ENCODE measurements around the gene COL6A3.

DNA sequence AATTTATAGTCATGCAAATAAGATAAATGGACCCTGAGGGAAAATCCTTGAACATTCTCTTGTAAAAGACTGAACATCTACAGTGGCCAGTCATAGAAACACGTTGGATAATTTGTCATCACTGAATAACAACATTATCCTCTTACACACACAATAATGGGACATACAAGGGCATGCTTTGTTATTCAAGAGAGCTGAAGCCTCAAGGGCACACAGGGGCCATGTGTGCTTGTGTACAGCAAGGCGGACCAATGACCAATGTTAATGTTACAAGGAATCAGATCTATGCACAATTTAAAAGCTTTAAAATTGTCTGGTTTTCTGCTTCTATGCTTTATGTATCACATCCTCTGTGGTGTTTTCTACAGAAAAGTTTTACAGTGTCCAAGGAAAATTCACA is 23.7 kb downstream of the COL6A3 start:
- TF ChIP-seq KDM5B (CRISPR knock-in tag; IDR thresholded peaks at IDR 0.05; ENCODE audit: borderline replicate concordance) (no peak), ZNF616 (CRISPR knock-in tag; IDR thresholded peaks at IDR 0.05; ENCODE audit: low read depth) (no peak), CAMTA2 (CRISPR knock-in tag; IDR thresholded peaks at IDR 0.05; ENCODE audit: borderline replicate concordance) (no peak), ZNF317 (CRISPR knock-in tag; IDR thresholded peaks at IDR 0.05) (no peak), ZNF235 (CRISPR knock-in tag; IDR thresholded peaks at IDR 0.05; ENCODE audit: borderline replicate concordance) (no peak), KAT2B (IDR thresholded peaks at IDR 0.05; ENCODE audit: borderline replicate concordance, low read depth, low read length) (no peak), RBFOX2 (IDR thresholded peaks at IDR 0.05; ENCODE audit: low read depth, low read length) (no peak), ZFP36 (IDR thresholded peaks at IDR 0.05; ENCODE audit: borderline replicate concordance, low read depth, low read length, partially characterized antibody) (no peak), POLR2AphosphoS5 (IDR thresholded peaks at IDR 0.05; ENCODE audit: low read depth, low read length) (no peak), ZKSCAN1 (IDR thresholded peaks at IDR 0.05; ENCODE audit: low read length) (no peak), SMYD3 (CRISPR knock-in tag; IDR thresholded peaks at IDR 0.05) (no peak)
- TF ChIP-seq, protein P1, sequence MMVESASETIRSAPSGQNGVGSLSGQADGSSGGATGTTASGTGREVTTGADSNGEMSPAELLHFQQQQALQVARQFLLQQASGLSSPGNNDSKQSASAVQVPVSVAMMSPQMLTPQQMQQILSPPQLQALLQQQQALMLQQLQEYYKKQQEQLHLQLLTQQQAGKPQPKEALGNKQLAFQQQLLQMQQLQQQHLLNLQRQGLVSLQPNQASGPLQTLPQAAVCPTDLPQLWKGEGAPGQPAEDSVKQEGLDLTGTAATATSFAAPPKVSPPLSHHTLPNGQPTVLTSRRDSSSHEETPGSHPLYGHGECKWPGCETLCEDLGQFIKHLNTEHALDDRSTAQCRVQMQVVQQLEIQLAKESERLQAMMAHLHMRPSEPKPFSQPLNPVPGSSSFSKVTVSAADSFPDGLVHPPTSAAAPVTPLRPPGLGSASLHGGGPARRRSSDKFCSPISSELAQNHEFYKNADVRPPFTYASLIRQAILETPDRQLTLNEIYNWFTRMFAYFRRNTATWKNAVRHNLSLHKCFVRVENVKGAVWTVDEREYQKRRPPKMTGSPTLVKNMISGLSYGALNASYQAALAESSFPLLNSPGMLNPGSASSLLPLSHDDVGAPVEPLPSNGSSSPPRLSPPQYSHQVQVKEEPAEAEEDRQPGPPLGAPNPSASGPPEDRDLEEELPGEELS (CRISPR knock-in tag; IDR thresholded peaks at IDR 0.05), result no peak
- TF ChIP-seq, protein P2, sequence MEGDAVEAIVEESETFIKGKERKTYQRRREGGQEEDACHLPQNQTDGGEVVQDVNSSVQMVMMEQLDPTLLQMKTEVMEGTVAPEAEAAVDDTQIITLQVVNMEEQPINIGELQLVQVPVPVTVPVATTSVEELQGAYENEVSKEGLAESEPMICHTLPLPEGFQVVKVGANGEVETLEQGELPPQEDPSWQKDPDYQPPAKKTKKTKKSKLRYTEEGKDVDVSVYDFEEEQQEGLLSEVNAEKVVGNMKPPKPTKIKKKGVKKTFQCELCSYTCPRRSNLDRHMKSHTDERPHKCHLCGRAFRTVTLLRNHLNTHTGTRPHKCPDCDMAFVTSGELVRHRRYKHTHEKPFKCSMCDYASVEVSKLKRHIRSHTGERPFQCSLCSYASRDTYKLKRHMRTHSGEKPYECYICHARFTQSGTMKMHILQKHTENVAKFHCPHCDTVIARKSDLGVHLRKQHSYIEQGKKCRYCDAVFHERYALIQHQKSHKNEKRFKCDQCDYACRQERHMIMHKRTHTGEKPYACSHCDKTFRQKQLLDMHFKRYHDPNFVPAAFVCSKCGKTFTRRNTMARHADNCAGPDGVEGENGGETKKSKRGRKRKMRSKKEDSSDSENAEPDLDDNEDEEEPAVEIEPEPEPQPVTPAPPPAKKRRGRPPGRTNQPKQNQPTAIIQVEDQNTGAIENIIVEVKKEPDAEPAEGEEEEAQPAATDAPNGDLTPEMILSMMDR (CRISPR knock-in tag; IDR thresholded peaks at IDR 0.05), result no peak

All from HepG2 (cell line).